EL (cell line): ENCODE measurements around the gene CRACR2A.

Experiments
- DNase-seq: peaks from one replicate; pipeline ENCODE4 v3.0.0-alpha.2; 2016

Gene CRACR2A

DNA sequence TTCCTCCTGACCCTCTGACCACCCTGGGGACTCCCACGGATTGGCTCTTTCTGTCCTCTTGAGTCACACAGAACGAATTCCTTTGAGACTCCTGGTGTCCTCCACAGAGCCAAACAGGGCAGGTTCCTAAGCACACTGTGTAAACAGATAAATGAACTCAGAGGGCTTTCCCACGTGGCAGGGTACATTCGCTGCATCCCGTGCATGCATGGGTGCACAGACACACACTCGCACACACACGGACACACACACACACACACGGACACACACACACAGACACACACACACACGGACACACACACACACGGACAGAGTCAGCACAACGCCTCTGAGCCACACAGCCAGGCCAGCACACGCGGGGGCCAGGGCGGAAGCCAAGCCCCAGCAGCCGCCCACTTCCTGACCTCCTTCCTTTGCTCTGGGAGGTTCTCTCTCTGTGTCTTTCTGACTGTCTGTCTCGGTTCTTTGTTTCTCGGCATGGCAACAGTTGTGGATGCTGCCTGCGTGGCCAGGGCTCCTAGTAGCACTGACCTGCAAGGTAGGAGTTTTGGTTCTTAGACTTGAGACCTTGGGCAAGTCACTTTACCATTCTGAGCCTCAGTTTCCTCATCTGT is 706 bp downstream of the CRACR2A start:
- peak; percentile 26 for DNase-seq

DNA sequence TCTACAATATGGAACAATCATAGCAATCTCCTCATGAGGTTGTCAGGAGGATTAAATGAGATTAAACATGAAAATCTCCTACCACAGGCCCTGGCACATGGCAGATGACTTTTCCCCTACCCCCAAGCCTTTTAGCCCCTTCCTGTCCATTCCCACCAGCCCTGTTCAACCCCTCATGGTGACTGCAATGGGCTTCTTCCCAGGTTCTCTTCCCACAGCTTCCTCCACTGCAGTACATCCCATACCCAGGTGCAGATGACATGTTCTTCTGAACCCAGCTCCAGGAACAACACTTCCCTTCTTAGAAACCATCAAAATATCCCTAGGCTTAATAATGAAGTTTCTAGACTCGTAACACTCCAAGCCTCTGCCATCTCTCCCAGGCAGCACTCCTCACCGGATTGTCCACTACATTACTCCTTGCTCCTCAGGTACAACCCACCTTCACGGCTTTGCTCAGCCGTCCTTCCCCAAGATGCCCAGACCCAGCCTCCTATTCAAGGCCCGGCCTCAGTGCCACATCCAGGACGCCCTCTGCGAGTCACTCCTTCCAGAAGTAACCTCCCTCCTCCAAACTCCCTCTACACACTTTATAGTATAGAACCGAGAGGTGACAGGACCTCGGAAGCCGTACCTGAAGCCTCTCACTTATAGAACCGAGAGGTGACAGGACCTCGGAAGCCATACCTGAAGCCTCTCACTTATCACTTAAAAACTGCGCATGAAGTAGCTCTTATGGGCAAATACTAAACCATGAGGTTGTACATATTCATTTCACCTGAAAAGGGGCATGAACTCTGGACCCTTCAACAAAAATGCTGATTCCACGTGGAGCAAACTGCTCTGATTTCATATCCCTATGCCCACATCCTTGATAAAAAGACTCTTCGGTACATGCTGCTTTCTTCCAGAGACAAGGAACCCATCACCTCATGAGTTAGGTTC is 1.5 kb downstream of the CRACR2A start:
- DNase-seq: no peak

DNA sequence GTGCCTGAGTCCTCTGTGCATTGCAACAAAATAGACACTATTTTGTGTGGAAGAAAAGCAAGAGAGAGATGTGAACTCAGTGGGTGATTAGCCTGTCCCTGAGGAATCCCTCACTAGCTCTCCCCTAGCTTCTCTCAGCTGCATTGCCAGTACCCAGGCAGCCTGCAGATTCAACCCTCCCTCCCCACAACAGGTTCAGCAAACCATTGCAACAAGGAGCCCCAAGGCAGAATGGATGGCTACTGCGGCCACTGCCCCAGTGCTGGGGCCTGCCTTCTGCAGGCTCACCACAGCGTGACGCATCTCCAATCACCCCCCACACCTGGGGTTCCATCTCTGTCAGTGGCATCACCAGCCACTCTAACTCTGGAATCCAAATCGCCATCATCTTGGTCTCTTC is 2.3 kb downstream of the CRACR2A start:
- DNase-seq: no peak

DNA sequence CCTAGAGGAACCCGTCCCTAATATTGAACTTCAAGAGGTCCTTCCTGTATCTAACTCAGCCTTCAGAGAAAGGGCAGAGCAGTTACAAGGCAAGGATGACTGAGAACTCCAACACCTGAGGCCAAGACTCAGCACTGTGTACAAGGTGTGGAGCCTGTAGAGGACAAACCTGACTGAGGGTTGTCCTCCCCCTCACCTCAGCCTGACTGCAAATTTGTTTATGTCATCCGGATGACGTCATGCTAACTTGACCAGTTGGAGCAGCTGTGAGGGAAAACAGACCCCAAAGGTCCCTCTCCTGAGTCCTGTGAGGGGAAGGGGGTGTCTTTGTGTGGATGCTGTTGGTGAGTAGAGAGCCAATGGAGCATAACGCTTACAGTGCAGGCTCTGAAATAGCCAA is 4.3 kb downstream of the CRACR2A start:
- DNase-seq: no peak

DNA sequence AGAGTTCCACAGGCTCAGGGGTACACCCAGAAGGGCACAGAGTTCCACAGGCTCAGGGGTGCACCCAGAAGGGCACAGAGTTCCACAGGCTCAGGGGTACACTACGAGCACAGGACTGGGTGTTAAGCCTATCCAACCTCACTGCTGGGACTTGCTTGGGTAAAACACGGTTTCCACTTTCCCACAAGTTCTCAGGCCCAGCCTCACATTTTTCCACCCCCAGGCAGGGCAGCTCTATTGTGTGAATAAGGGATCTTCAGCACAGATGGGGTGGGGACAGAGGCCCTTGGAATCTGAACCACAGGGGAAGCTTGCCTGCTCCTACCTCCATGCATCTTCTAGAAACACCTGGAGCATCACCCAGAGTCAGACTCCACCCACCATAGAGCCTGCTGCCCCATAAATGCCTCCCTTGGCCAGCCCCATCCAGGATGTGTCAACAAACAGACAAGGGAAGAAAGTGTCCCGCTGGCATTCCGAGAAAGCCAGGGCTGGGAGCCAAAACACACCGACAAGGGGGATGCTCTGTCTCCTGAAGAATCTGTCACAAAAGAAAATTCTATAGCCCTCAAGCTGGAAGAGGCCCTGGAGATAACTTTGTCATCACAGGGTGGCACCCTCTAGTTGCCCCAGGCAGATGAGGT is 4.8 kb downstream of the CRACR2A start:
- no peak for DNase-seq

DNA sequence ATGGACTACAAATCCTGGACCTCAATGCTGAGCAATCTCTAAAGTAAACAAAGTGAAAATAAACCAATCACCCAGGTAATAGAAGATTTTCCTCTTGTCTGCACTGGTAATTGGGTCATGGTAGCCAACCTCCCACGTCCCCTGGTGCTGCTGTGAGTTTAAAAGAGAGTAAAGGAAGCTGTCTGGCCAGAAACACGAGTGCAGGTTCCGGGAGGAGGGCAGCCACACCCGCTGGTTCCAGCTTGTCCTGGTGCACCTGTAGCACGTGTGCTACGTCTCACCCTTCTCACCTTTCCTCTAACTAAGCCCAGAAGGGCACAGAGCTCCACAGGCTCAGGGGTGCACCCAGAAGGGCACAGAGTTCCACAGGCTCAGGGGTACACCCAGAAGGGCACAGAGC is 5.4 kb downstream of the CRACR2A start:
- no peak for DNase-seq

DNA sequence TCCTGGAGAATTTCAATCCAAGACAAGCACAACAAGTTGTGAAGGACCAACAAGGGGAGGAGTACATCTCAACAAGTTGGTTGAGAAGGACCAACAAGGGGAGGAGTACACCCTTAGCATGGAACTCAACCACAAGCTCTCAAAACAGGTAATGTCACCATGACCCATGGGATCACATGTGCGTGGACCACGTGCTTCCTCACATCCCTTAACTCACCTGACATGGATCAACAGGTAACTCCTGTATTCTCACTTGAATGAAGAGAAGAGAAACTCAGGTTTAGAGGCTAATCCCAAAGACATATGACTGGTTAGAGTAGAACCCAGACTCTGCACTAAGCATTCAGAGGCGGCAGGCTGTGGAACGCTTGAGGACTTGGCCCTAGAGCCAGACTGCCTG is 6.2 kb downstream of the CRACR2A start:
- no peak for DNase-seq

DNA sequence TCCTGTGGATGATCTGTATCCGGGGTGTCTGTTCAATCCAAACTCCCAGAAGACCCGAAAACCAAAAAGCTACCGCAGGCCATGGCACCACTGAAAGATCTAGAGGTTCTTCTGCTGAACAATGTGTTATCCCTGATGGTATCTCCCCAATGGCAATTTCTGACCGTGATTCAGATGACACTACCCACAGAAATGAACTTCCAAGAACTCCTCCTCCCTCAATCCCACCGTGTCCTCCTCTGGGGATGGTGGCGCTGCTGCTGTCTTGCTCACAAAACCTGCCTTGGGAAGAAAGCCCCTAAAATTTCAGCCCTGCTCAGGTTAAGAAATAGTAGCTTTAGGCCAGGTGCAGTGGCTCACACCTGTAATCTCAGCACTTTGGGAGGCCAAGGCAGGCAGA is 7.8 kb downstream of the CRACR2A start:
- no peak for DNase-seq

DNA sequence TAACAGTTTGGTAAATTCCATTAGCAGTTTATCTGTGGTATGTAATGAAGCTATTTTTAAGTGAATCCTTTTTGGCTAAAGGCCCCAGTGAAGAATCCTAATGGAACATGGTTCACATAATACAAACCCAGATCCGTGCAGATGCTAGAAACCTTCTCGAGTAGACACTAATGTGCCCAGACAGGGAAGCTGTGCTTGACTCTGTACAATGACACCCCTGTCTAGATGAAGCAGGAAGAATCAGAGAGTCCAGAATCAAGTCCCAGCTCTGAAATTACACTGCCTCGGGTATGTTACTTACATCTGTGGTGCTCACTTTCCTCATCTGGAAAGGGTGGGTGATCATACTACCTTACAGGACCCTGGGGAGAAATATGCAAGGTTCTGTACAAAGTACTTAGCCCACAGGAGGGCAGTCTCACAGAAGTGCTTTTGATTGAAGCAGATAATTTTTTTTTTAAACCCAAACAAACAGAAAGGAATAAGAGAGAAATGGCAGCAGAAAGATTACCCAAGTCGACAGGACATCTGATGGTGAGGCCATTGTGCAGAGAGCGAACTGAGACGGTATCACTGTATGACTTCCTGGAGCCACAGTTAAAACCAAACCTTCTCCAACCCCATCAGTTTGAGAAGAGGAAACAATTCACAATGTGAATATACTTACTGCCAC is 8.5 kb downstream of the CRACR2A start:
- DNase-seq: no peak

DNA sequence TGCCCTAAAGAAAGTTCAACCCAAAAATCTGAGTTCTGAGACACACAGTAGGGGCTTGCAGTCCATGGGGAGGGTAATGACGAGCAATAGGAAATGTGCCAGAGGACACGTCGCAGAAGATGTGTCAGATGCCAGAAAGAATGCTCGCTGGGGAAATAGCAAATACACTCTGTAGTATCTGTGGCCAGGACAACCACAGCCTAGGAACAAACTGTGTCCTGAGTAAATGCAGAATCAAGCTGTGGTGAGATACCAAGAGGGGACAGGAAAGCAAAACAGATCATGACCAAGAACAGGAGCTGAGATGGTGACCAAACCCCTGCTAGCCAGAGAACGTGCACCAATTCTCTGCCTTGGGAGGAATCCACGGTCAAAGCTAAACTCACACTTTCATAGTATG is 9.1 kb downstream of the CRACR2A start:
- no peak for DNase-seq

DNA sequence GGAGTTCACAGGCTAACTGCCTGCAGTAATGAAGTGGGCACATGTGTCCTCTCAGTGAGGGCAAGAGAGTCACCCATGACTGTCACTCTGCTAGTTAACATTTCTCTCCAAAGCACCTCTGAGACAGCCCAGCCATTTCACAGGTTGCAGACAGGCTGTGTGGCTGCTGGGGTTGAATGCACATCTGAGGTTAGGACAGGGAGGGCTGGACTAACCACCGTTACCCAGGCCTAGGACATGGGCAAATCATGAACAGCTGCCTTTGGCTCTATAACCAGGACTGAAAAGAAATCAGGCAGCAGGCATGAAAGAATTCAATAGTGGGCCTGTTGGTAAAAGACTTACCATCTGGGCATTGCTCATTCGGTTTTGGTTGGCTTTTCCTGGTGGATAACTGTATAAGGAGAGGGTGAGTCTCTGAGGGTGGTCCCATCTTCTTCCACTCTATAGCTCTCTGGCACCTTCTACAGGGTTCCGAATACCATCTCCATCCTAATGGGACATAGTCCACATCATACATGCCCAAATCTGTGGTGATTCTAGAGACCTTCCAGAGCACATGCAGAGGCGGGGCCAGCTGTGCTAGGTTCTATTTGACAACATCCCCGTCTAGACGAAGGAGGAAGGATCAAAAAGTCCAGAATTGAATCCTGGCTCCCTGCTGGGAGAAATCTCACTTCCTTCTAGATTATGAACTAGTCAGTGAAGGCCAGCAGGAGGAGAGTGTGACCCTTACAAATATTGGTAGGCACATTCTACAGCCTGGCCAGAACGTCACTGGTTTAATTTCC is 10.8 kb downstream of the CRACR2A start:
- no peak for DNase-seq

DNA sequence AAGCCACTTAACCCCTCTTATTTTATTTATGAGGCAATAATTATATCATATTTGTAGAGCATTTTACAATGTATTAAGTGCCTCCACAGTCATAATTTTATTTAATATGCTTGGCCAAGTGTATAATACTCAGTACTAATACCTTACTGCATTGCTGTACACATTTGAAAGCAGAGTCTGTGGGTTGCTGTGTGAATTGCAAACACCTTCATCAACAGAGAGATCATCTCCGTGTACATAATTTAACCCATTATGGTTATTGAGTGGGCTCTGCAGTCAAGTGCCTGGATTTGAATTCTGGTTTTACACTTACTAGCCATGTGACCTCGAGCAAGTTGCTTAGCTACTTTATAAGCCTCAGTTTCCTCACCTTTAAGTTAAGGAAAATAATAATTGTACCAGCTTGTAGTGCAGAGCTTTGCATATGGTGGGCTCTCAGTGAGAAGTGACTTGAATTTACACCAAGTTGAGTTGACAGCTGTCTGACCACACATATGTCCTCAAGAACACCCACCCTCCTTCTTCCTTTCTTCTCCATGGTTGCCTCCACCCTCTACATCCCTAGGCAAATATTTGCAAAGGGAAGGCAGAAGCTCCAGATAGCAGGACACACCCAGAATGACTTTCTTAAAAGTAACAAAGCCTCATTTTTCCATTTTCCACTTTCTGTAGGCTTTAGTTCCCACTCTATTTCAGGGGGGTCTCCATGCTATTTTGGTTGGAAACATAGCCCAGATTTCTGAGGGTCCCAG is 12.3 kb downstream of the CRACR2A start:
- DNase-seq: no peak

DNA sequence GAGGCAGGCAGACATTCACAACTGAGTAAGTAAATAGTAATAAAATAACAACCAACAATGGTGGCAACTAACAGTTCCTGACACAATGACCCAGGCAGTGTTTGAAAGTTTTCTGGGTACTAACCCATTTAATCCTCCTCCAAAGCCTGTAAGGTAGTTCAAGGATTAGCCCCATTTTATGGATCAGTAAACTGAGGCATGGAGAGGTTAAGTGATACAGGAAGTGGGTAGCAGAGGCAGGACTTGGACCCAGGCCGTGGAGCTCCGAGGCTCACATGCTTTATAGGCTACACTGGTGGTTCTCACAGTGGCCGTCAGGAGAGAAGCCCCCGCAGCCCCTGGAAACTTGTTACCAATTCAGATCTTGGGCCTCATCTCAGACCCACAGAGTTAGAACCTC is 17.5 kb downstream of the CRACR2A start:
- no peak for DNase-seq

DNA sequence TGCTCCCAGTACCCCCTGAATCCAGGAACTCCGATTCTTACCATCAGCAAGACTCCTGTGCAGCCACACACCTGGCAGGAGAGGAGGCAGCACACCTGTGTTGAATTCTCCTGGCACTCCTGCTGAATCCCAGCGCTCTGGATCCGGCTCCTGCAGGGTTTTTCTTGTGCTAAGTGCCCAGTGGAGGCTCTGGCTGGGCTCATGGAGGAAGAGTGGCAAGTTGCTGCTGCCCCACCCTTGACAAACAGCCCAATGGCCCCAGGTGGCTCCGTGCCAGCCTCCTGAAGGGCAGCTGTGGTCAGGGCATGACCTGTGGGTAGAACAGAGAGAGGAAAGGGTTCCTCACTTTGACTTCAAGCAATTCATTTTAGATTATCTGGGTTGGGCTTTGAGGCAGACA is 20.0 kb downstream of the CRACR2A start:
- no peak for DNase-seq

DNA sequence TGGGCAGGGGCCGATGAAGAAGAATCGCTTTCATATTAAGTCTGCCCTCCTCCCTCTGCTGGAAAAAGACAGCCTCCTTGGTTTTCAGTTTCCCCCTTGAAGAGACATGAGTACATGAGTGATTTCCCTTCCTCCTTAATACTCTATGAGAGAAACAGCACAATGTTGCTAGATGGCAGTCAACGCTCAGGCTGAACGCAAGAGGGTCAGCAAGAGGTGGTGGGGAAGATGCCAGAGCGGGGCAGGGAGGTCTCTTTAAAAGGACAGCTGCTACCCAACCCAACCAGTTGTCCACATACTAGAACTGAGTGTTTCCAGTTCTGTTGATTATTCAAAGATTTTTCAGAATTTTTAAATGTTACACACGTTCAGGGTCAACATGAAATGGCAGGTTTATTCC is 22.8 kb downstream of the CRACR2A start:
- no peak for DNase-seq

DNA sequence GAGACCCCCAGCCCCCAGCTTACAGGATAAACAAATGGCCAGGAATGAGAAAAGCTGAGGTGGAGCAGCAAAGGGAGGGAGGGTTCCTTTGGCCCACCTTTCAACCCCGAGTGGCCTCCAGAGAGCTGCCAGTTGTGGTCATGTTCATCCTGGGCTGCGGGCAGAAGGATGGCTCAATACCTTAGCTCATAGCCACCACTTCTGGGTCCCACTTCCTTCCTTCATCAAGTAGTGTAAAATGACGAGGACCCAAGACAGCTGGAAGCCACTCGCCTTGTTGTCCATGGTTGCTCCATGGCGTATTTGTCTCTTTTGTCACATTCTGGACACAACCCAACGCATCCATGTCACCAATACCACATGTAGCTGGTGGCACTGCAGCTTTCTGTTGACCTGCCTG is 24.2 kb downstream of the CRACR2A start:
- no peak for DNase-seq

DNA sequence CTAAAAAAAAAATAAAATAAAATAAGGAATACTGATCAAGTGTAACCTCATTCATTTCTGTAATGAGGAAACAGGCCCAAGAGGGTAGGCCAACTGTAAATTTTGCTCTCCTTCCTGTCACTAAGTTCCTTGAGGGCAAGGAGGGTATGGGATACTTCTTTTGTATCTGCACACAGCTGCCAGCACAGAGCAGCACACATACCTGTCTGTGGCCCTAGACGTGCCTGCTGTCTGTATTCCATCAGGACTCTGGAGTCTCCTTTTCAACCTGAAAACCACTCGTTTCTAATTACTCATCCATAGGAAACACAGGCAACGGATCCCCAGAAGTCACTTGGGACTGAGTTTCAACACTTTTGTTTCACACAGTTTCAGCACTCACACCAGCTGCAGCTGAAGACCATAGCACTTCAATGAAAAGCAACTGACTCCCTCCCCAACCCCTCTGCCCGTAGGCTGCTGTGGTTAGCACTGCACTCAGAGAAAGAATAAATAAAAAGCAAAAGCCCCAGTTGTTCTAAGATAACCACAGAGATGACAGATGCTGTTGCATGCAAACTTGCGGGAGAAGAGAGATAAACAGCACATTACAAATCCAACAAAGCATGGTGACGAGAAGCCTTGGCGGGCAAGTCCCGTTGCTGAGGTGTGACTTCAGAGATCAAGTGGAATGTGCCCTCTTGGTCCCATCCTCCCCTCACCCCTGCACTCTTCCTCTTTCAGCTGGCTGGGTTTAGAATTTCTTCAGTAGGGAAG is 24.9 kb downstream of the CRACR2A start:
- DNase-seq: peak; percentile 26

DNA sequence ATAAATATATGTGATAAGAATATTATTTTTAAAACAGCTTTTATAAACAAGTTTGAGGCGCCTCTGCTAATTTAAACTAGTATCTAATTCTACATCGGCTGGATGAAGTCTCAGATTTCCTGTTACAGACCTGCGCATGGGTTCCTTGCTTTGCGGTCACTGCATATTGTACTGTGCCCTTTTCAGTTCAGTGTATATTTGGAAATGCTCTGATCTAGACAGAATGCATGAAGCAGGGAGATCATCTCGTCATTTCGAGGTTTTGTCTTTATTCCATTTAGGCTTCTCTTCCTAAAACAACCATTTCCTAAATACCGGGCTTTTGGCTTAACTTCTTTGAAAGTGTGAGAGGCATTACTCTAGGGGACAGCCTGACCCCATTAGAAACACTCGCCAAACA is 25.6 kb downstream of the CRACR2A start:
- no peak for DNase-seq

DNA sequence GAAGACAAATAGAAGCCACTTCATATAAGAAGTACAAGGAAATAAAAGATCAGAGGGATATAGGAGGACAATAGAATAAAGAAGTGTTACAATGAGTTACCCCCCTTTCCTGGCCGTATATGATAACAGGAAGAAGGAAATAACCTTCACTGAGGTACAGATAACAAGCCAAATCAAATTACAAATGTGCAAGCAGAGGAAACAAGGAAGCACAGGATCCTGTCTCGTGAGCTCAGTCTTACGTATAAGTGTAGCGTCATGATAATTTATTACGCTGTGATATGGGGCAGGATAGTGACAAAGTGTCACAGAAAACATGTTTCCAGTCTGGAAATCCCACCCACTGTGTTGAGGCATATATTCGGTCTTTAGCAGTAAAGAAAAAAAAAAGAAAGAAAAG is 26.5 kb downstream of the CRACR2A start:
- DNase-seq: no peak

DNA sequence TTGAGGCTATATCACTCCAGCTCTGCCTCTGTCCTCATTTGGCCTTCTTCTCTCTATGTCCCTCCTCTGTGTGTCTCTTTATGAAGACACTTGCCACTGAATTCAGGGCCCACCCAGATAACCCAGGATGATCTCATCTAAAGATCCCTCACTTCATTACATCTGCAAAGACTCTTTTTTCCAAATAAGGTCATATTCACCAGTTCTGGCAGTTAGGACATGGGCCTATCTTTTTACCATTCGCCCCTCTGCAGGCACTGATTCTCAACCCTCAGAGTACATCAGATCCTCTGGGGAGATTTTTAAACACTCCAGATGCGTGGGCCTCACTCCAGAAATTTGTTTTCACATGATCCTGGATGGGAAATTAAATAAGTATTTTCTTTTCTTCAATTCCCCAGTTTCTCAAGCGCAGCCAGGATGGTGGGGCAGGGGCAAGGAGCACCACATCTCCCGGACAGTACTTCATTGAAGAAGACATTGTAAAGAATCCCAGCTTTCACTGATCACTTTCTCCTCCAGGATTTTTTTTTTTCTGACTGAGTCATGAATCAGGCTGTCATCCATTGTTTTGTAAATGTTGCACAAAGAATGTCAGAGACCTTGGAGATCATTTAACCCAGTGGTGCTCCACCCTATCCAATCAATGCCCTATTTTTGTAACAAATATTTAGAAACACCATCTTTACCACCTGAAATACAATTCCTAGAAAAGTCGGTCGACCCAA is 27.4 kb downstream of the CRACR2A start:
- no peak for DNase-seq
